K562 (cell line): ENCODE data around the gene CAPN2. TPM values are rescaled to one million over a fixed set of nuclear protein-coding genes. Genes with fewer than 3 reads are reported as not detected.

Source experiments
- ATAC-seq: fragments of 200-7000 bp; cut with Tn5 transposase; 3 replicates; pipeline ENCODE4 v1.9.1; 2020; ENCODE audit warnings: moderate library complexity
- BruUV-seq: library from RNA; stranded (reverse); fragments of 400-500 nt; replicated peaks from 2 replicates; lab custom pipeline; 2021; lab: Mats Ljungman, UMichigan
- CTCF ChIA-PET: fragments of 300-600 bp; formaldehyde crosslinking; extraction: SDS; loops from one replicate; lab custom pipeline; 2021; ENCODE audit warnings: low intra/inter-chr PET ratio; lab: Yijun Ruan, JAX
- POLR2A ChIA-PET: fragments of 300-600, 350-650 bp; sonication (Branson Sonifier 250); formaldehyde crosslinking; extraction: SDS; loops from one replicate; lab custom pipeline; 2021; ENCODE audit warnings: antibody characterized with exemption, inconsistent platforms; lab: Yijun Ruan, JAX
- DNase-seq, 4 experiments: peaks; one replicate each; pipeline versions ENCODE4 v3.0.0 to v3.0.0-alpha.2; 2011 to 2018; ENCODE audit warnings: low spot score in 3 of 4, mixed read lengths in 3 of 4; ENCODE audit errors: extremely low read depth in 1 of 4
- FAIRE-seq: peaks from 2 replicates; lab custom pipeline; 2011; peaks lifted over from hg19 to GRCh38; lab: Jason Lieb, UNC
- H2AFZ ChIP-seq: 2 replicates; pipeline ENCODE4 v1.6.0; 2011; ENCODE audit warnings: low read depth, low read length, control low read depth, inconsistent platforms
- H3K27ac ChIP-seq: fragments of 200-600 bp; 3 replicates; pipeline ENCODE4 v1.8.0; 2011; ENCODE audit warnings: low read depth, mild to moderate bottlenecking, control low read depth, inconsistent platforms, low read length, moderate library complexity, mixed read lengths; ENCODE audit errors: extremely low read depth
- H3K27me3 ChIP-seq, 2 experiments: fragments of 300-600 bp in 1 of 2; 2 replicates in 1 of 2; 3 replicates in 1 of 2; pipeline versions ENCODE4 v1.6.0 to v1.8.0; 2011; ENCODE audit warnings: inconsistent platforms in 2 of 2, low read length in 2 of 2, mild to moderate bottlenecking in 1 of 2, mixed read lengths in 1 of 2, moderate library complexity in 1 of 2; ENCODE audit not compliant: control insufficient read depth in 2 of 2, insufficient read depth in 2 of 2
- H3K36me3 ChIP-seq: fragments of 300-600 bp; 3 replicates; pipeline ENCODE4 v1.8.0; 2011; ENCODE audit warnings: mild to moderate bottlenecking, low read length, inconsistent platforms; ENCODE audit not compliant: control insufficient read depth, insufficient read depth
- H3K4me1 ChIP-seq, 2 experiments: fragments of 200-600 bp in 1 of 2; replicated peaks in 1 of 2; 2 replicates in 1 of 2; 3 replicates in 1 of 2; pipeline versions ENCODE4 v1.5.1 to v1.8.0; 2011; ENCODE audit warnings: inconsistent platforms in 2 of 2, low read length in 2 of 2, mild to moderate bottlenecking in 1 of 2, mixed read lengths in 1 of 2, moderate library complexity in 1 of 2; ENCODE audit not compliant: control insufficient read depth in 2 of 2, insufficient read depth in 2 of 2
- H3K4me2 ChIP-seq: 2 replicates; pipeline ENCODE4 v1.6.1; 2011; ENCODE audit warnings: low read length, control low read depth, inconsistent platforms, mixed read lengths; ENCODE audit not compliant: insufficient read depth
- H3K4me3 ChIP-seq: fragments of 200-600 bp; sonication (generic), shearing (Covaris generic); 2 replicates; pipeline ENCODE4 v1.5.1; 2016; ENCODE audit warnings: control low read depth, inconsistent platforms
- H3K79me2 ChIP-seq: fragments of 200-600 bp; 3 replicates; pipeline ENCODE4 v1.8.0; 2011; ENCODE audit warnings: low read length, inconsistent platforms; ENCODE audit not compliant: control insufficient read depth, insufficient read depth
- H3K9ac ChIP-seq, 2 experiments: 2 replicates each; pipeline versions ENCODE4 v1.6.0 to v1.6.1; 2011; ENCODE audit warnings: low read depth in 2 of 2, low read length in 2 of 2, control low read depth in 1 of 2, inconsistent platforms in 1 of 2, mild to moderate bottlenecking in 1 of 2, mixed read lengths in 1 of 2; ENCODE audit not compliant: insufficient read depth in 1 of 2
- H3K9me1 ChIP-seq: one replicate; pipeline ENCODE4 v1.6.0; 2011; ENCODE audit warnings: inconsistent platforms, mild to moderate bottlenecking, low read length, moderate library complexity; ENCODE audit not compliant: control insufficient read depth, insufficient read depth
- H3K9me3 ChIP-seq: replicated peaks from 2 replicates; pipeline ENCODE4 v1.5.1; 2011; ENCODE audit warnings: low read depth, low read length, inconsistent platforms; ENCODE audit not compliant: control insufficient read depth, insufficient read depth
- H4K20me1 ChIP-seq: replicated peaks from 2 replicates; pipeline ENCODE4 v1.6.1; 2011; ENCODE audit warnings: low read length, inconsistent platforms, mixed read lengths; ENCODE audit not compliant: control insufficient read depth, insufficient read depth
- ATF7 ChIP-seq: fragments of 450-650 bp; IDR thresholded peaks from 2 replicates; pipeline ENCODE4 v1.7.1; 2014; ENCODE audit warnings: mild to moderate bottlenecking, moderate library complexity
- JUNB ChIP-seq: fragments of 450-650 bp; formaldehyde crosslinking; conservative IDR thresholded peaks from 2 replicates; pipeline ENCODE4 v1.4.0; 2020; ENCODE audit warnings: mild to moderate bottlenecking
- KHSRP ChIP-seq: fragments of 450-650 bp; IDR thresholded peaks from 2 replicates; pipeline ENCODE4 v1.6.1; 2017
- PRPF4 ChIP-seq: fragments of 200-400 bp; formaldehyde crosslinking; IDR thresholded peaks from one replicate; pipeline ENCODE4 v1.6.1; 2017; ENCODE audit warnings: low read length, low read depth, mild to moderate bottlenecking; ENCODE audit not compliant: insufficient read depth, poor library complexity, severe bottlenecking
- ZNF3 ChIP-seq: fragments of 250-450 bp; sonication (Bioruptor Pico); IDR thresholded peaks from 2 replicates; pipeline ENCODE4 v1.5.0; 2021; ENCODE audit warnings: mild to moderate bottlenecking, moderate library complexity
- WGBS: fragments of 100-300 bp; shearing (Covaris generic); methylation state at CpG from one replicate; pipeline ENCODE4 v1.1.6; 2016; ENCODE audit warnings: low coverage, mixed read lengths; ENCODE audit not compliant: insufficient coverage; ENCODE audit errors: missing lambda C conversion rate; 5-methylcytosine and 5-hydroxymethylcytosine counted together
- in situ Hi-C: fragments of 300-500 bp; cut with MboI; formaldehyde crosslinking; loops from 4 replicates; pipeline ENCODE4 v1.15.0; 2018; ENCODE audit warnings: inconsistent platforms, mixed read lengths
- intact Hi-C: fragments of 100-400 bp; cut with micrococcal nuclease; formaldehyde crosslinking; loops from 2 replicates; pipeline ENCODE4 v1.14.2; 2022
- polyA plus RNA-seq, 8 experiments: library from polyadenylated mRNA; depleted of rRNA in 4 of 8; stranded (reverse) in 5 of 8; unstranded in 3 of 8; fragments of >200 nt; fragmentation: Nextera tagmentation in 2 of 8; fragmentation: Illumina TruSeq in 1 of 8; extraction: Ambion mirVana in 2 of 8; extraction: Trizol in 1 of 8; gene quantifications; 2 replicates each; pipeline versions ENCODE4 v1.2.1 to v1.2.3, GENCODE V29; 2011 to 2014; ENCODE audit warnings: inconsistent platforms in 1 of 8, missing spikeins in 1 of 8
- total RNA-seq, 7 experiments: library from RNA; depleted of rRNA in 6 of 7; stranded (reverse); fragments of >200 nt in 6 of 7; fragmentation: Illumina TruSeq in 2 of 7; extraction: Trizol in 2 of 7; gene quantifications; 2 replicates each; pipeline versions ENCODE4 v1.2.1 to v1.2.3, GENCODE V29; 2011 to 2021; ENCODE audit warnings: low replicate concordance in 1 of 7
- TF ChIP-seq, protein P1 (sequence below): fragments of 450-650 bp; IDR thresholded peaks from 2 replicates; pipeline ENCODE4 v1.6.1; 2017; ENCODE audit warnings: antibody characterized with exemption, mild to moderate bottlenecking

CAPN2 gene
- total and polyA plus RNA-seq, 9 of the 15 experiments (the other 6 are each of a cell fraction or from before 2014, with no cell fraction given) = 24.6 to 157 (median 101) TPM

DNA sequence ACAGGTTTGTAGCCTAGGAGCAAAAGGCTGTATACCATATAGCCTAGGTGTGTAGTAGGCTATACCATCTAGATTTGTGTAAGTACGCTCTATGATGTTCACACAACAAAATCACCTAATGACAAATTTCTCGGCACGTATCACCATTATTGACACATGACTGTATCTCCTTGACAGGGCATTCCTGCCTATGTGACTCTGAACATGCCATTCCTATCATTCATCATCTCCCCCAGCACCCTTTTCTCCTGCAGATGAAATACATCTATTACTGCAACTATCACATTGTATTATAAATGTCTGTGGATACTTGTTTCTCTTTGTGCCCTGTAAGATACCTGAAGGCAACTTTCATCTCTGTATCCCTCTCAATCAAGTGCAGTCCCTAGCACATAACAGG, 103.5 kb downstream of the CAPN2 start:
- no TSS peak for BruUV-seq
- no peak overlapping the region for H3K4me3 ChIP-seq
- H2AFZ ChIP-seq = no peak overlapping the region
- no peak overlapping the region for H3K4me2 ChIP-seq
- H3K9ac ChIP-seq = no peak overlapping the region
- ChIA-PET CTCF (no interaction called here), POLR2A (interaction anchor here (0.6 to 0.9 kb wide), 4 partner anchors 11 to 88 kb away, joined by 3 read pairs; no protein-coding TSS in a partner anchor)
- DNase-seq = no peak
- H3K36me3 ChIP-seq = peaks cover 72% of the 10 kb centered on the region
- H3K27me3 ChIP-seq = no peaks in the 10 kb centered on the region
- in situ Hi-C loops = no loop called here
- no peak overlapping the region for H3K27ac ChIP-seq
- TF ChIP-seq PRPF4 (no peak), JUNB (CRISPR knock-in tag) (no peak), ATF7 (no peak), ZNF3 (CRISPR knock-in tag) (no peak), KHSRP (no peak)
- TF ChIP-seq, protein P1, sequence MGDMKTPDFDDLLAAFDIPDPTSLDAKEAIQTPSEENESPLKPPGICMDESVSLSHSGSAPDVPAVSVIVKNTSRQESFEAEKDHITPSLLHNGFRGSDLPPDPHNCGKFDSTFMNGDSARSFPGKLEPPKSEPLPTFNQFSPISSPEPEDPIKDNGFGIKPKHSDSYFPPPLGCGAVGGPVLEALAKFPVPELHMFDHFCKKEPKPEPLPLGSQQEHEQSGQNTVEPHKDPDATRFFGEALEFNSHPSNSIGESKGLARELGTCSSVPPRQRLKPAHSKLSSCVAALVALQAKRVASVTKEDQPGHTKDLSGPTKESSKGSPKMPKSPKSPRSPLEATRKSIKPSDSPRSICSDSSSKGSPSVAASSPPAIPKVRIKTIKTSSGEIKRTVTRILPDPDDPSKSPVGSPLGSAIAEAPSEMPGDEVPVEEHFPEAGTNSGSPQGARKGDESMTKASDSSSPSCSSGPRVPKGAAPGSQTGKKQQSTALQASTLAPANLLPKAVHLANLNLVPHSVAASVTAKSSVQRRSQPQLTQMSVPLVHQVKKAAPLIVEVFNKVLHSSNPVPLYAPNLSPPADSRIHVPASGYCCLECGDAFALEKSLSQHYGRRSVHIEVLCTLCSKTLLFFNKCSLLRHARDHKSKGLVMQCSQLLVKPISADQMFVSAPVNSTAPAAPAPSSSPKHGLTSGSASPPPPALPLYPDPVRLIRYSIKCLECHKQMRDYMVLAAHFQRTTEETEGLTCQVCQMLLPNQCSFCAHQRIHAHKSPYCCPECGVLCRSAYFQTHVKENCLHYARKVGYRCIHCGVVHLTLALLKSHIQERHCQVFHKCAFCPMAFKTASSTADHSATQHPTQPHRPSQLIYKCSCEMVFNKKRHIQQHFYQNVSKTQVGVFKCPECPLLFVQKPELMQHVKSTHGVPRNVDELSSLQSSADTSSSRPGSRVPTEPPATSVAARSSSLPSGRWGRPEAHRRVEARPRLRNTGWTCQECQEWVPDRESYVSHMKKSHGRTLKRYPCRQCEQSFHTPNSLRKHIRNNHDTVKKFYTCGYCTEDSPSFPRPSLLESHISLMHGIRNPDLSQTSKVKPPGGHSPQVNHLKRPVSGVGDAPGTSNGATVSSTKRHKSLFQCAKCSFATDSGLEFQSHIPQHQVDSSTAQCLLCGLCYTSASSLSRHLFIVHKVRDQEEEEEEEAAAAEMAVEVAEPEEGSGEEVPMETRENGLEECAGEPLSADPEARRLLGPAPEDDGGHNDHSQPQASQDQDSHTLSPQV = peak; percentile 36; the same call in 1 of the 2 replicates
- intact Hi-C loops = loop anchor here (5.0 kb wide), 1 partner anchor 176 kb away; no protein-coding TSS in a partner anchor
- peaks cover 44% of the 10 kb centered on the region for H3K79me2 ChIP-seq
- WGBS = 92% methylated on average over 3 of the region's 3 CpGs
- H3K4me1 ChIP-seq = peaks cover 0 to 8% of the 10 kb centered on the region in 2 experiments; a peak in 3 of 5 replicates
- peak; percentile 7; the same call in 2 of the 3 replicates for ATAC-seq
- no peaks in the 10 kb centered on the region for H3K9me1 ChIP-seq
- no peaks in the 10 kb centered on the region for H3K9me3 ChIP-seq
- FAIRE-seq = no peak
- no peaks in the 10 kb centered on the region for H4K20me1 ChIP-seq
